Left lung (tissue), 10 donors: Measurements from ENCODE around the gene SSH3. TPM values are rescaled to one million over a fixed set of nuclear protein-coding genes. Genes with fewer than 3 reads are reported as not detected.

ENCODE experiments used
- ATAC-seq: fragments of 200-7000 bp; cut with Tn5 transposase; one replicate; pipeline ENCODE4 v1.9.1; 2020; ENCODE audit warnings: moderate library complexity
- DNase-seq, 4 donors: peaks; one replicate each; pipeline ENCODE4 v3.0.0-alpha.2; 2013 to 2020
- H3K27ac ChIP-seq, 2 donors: fragments of 200-600 bp; sonication (generic) in 1 of 2; one replicate each; pipeline versions ENCODE4 v1.5.0 to v1.8.0; 2020 to 2021
- H3K27me3 ChIP-seq, 2 donors: fragments of 200-600 bp; sonication (generic) in 1 of 2; one replicate each; pipeline versions ENCODE4 v1.5.0 to v1.8.0; 2020 to 2021
- H3K36me3 ChIP-seq, 2 donors: fragments of 200-600 bp; sonication (generic) in 1 of 2; one replicate each; pipeline versions ENCODE4 v1.5.0 to v1.8.0; 2020 to 2021
- H3K4me1 ChIP-seq, 2 donors: fragments of 200-600 bp; one replicate each; pipeline ENCODE4 v1.8.0; 2021
- H3K4me3 ChIP-seq, 2 donors: fragments of 200-600 bp; sonication (generic) in 1 of 2; one replicate each; pipeline versions ENCODE4 v1.5.0 to v1.8.0; 2020 to 2021; ENCODE audit warnings: mild to moderate bottlenecking in 1 of 2
- H3K9me3 ChIP-seq, 2 donors: fragments of 200-600 bp; sonication (generic) in 1 of 2; one replicate each; pipeline versions ENCODE4 v1.5.0 to v1.8.0; 2020 to 2021
- intact Hi-C, 2 donors: fragments of 100-400 bp; cut with DNase I; formaldehyde crosslinking; loops; one replicate each; pipeline versions ENCODE4 v1.11.2 to v1.14.2; 2022
- polyA plus RNA-seq, 6 donors: library from polyadenylated mRNA; unstranded; fragments of 120-200 nt; gene quantifications; one replicate each; pipeline ENCODE4 v1.2.1, GENCODE V29; 2013; ENCODE audit not compliant: insufficient read length in 6 of 6
- total RNA-seq, 2 donors: library from RNA; stranded (reverse); fragmentation: NEBNext Ultra II Directional; extraction: Animal tissue kit (Norgen Biotek cat#: 25700); gene quantifications; one replicate each; pipeline ENCODE4 v1.2.1, GENCODE V29; 2021
- TF ChIP-seq, protein P1 (sequence below), 2 donors: fragments of 200-600 bp; sonication (generic) in 1 of 2; IDR thresholded peaks; one replicate each; pipeline versions ENCODE4 v1.5.0 to v1.8.0; 2021; ENCODE audit warnings: antibody characterized with exemption in 2 of 2
- donor health status: DM: no; HTN: yes; CAD: no.
- donor health status: DM: no; HTN: no; CAD: no.

Gene SSH3
- total and polyA plus RNA-seq, 8 donors = 23.0 to 44.9 (median 29.5) TPM

- DNase-seq = peak in 1 of 4 donors; percentile 31
- Histone ChIP-seq H3K4me1 (peaks cover 41 to 73% of the 10 kb centered on the region in 2 donors), H3K4me3 (no peak overlapping the region), H3K27me3 (peaks cover 0 to 6% of the 10 kb centered on the region in 2 donors), H3K36me3 (peaks cover 0 to 17% of the 10 kb centered on the region in 2 donors), H3K27ac (no peak overlapping the region), H3K9me3 (no peaks in the 10 kb centered on the region)
- no peak for ATAC-seq
- intact Hi-C loops = loop anchor here in 1 of 2 donors (5.0 kb wide), 1 partner anchor 112 kb away; no protein-coding TSS in a partner anchor
- TF ChIP-seq, protein P1, sequence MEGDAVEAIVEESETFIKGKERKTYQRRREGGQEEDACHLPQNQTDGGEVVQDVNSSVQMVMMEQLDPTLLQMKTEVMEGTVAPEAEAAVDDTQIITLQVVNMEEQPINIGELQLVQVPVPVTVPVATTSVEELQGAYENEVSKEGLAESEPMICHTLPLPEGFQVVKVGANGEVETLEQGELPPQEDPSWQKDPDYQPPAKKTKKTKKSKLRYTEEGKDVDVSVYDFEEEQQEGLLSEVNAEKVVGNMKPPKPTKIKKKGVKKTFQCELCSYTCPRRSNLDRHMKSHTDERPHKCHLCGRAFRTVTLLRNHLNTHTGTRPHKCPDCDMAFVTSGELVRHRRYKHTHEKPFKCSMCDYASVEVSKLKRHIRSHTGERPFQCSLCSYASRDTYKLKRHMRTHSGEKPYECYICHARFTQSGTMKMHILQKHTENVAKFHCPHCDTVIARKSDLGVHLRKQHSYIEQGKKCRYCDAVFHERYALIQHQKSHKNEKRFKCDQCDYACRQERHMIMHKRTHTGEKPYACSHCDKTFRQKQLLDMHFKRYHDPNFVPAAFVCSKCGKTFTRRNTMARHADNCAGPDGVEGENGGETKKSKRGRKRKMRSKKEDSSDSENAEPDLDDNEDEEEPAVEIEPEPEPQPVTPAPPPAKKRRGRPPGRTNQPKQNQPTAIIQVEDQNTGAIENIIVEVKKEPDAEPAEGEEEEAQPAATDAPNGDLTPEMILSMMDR (IDR thresholded peaks at IDR 0.05) = no peak
Measured at GRCh38 chr11:67264877-67265632, 38.3 kb upstream of the SSH3 start.

DNA sequence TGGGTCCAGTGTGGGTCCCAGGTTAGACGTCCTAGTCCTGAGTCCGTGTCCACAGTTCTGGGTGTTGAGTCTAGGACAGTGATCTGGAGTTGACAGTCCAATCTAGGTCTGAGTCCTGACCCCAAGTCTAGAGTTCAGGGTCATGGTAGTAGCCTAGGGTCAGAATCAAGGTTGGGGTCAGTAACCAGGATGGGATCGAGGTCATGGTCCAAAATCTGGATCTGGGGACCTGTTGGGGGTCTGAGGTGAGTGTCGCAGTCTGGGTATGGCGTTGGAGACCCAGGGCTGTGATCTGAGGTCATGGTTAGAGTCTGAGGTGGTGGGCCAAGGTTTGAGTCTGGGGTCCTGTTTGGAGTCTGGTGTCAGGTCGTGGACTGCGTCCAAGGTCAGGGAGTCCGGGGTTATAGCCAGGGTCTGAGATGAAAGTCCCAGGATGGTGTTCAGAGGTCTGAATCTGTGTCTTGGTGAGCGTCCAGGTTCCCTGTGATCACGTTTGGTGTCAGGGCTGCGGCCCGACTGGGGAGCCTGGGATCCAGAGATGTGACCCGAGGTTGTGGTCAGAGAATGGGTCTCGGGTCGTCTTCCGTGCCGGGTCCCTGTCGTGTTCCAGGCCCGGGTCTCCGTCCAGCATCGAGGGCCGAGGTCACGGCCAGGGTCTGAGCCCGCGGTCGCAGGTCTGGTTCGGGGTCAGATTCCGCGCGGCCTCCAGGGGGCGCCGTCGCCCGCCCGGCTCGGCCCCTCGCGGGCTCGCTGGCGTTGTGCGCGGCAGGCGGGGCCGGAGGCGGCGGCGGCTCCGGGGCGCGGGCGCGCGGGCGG, 37.5 kb upstream of the SSH3 start:
- DNase-seq (peak; percentile 70 to 98 (median 79)), ATAC-seq (peak; percentile 73)
- Histone ChIP-seq H3K9me3 (no peaks in the 10 kb centered on the region), H3K27me3 (peaks cover 0 to 6% of the 10 kb centered on the region in 2 donors), H3K36me3 (peaks cover 0 to 17% of the 10 kb centered on the region in 2 donors), H3K4me3 (no peak overlapping the region), H3K4me1 (peaks cover 49 to 78% of the 10 kb centered on the region in 2 donors), H3K27ac (peak overlapping the region; percentile 70)
- TF ChIP-seq, protein P1 (IDR thresholded peaks at IDR 0.05) = peak; percentile 55 to 75
- intact Hi-C loops = no loop called here

DNA sequence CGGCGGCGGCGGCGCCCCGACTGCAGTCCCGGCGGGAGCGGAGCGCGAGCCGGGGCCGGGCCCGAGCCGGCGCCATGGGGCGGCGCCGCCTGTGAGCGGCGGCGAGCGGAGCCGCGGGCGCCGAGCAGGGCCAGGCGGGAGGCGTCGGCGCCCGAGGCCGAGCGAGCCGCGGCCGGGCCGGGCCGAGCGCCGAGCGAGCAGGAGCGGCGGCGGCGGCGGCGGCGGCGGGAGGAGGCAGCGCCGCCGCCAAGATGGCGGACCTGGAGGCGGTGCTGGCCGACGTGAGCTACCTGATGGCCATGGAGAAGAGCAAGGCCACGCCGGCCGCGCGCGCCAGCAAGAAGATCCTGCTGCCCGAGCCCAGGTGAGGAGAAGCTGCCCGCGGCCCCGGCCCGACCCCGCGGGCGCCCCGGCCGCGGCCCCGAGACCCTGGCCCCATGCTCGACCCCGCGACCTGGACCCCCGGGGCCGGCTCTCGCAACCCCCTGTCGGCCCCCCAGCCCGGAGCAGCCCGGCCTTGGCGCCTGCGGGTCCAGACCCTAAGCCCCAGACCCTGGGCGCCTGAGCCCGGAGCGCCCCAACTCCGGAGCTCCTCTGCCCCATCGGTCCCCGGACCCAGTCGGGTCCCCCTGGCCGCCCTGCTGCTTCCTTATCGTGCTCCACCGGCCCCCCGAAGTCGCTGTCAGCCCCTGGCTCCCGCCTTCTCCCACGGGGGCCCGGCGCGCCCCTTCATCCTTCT, 36.7 kb upstream of the SSH3 start, which contains the start of gene GRK2:
TSS of gene GRK2 (plus strand) at position 25 of the 739 bp plus-strand sequence. CDS start at position 252, 227 bp downstream.
- ATAC-seq (peak; percentile 1), DNase-seq (peak in 2 of 4 donors; percentile 42 to 89)
- H3K4me3 ChIP-seq = peak within 1 kb of the TSS; percentile 76 to 89
- TF ChIP-seq, protein P1 (IDR thresholded peaks at IDR 0.05) = no peak
- H3K27me3 ChIP-seq = peaks cover 0 to 1% of the 10 kb centered on the region in 2 donors
- peak within 1 kb of the TSS; percentile 86 to 100 for H3K27ac ChIP-seq
- no peaks in the 10 kb centered on the region for H3K9me3 ChIP-seq
- intact Hi-C loops = no loop called here
- peaks cover 0 to 17% of the 10 kb centered on the region in 2 donors for H3K36me3 ChIP-seq
- H3K4me1 ChIP-seq = peaks cover 56 to 78% of the 10 kb centered on the region in 2 donors

DNA sequence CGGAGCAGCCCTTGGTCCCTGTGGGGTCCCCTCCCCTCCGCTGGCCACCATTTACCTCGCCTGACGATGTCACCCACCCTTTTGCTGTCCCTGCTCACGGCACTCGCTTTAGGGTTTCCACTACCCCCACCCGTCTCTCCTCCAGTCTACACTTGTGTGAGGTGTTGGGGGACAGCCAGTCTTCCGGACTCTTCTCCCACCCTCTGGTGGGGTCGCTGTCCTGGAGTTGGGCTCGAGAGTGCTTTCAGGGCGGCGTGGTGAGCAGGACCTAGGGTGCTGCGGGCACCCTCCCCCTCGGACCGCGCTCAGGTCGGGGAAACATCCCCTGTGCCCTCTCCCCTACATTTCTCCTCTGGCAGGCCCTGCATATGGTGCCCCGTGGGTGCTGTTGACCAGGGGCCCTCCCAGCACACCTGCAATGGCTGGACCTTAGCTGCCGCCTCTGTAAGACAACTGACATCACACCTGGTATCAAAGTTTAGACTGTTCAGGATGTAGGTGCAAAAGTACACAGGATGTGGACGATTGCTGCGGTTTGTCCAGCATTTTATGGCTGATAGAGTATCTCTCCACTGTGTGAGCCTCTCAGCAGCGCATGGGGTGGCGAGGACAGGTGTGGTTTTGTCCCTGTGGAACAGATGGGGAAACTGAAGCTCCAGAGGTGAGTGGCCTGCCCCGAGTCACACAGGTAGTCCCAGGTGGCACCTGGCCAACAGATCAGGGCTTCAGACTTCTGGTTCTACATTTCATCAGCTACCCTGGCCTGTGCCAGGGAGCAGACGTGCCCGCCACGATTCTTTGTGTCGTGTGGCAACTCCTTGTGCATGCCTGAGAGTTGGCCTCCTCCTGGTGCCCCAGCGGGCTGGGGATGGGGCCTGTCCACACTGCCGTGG, 35.9 kb upstream of the SSH3 start:
- Histone ChIP-seq H3K4me3 (peak overlapping the region; percentile 76 to 89), H3K9me3 (no peaks in the 10 kb centered on the region), H3K4me1 (peaks cover 58 to 79% of the 10 kb centered on the region in 2 donors), H3K36me3 (peaks cover 0 to 26% of the 10 kb centered on the region in 2 donors), H3K27me3 (no peaks in the 10 kb centered on the region), H3K27ac (peak overlapping the region; percentile 86 to 100)
- DNase-seq (peak in 2 of 4 donors; percentile 57 to 82), ATAC-seq (peak; percentile 3)
- TF ChIP-seq, protein P1 (IDR thresholded peaks at IDR 0.05) = no peak
- intact Hi-C loops = no loop called here
